Mesendoderm (in vitro differentiated cells): ENCODE data around the gene FEM1C.

Experiments
- DNase-seq: peaks from one replicate; pipeline ENCODE4 v3.0.0; 2013
- H2AK5ac ChIP-seq: 2 replicates; pipeline ENCODE4 v1.6.1; 2013; ENCODE audit warnings: low read length, inconsistent platforms
- H2BK120ac ChIP-seq: 2 replicates; pipeline ENCODE4 v1.6.1; 2013; ENCODE audit warnings: low read depth, mild to moderate bottlenecking, low read length, moderate library complexity, mixed read lengths
- H2BK15ac ChIP-seq: replicated peaks from 2 replicates; pipeline ENCODE4 v1.6.1; 2013; ENCODE audit warnings: low read depth, mild to moderate bottlenecking, moderate library complexity
- H2BK5ac ChIP-seq: 2 replicates; pipeline ENCODE4 v1.6.1; 2013; ENCODE audit warnings: low read length, inconsistent platforms
- H3K18ac ChIP-seq: 2 replicates; pipeline ENCODE4 v1.6.1; 2013; ENCODE audit warnings: mild to moderate bottlenecking, low read length, mixed read lengths
- H3K23ac ChIP-seq: one replicate; pipeline ENCODE4 v1.6.1; 2013; ENCODE audit warnings: low read length
- H3K27ac ChIP-seq: 2 replicates; pipeline ENCODE4 v1.5.1; 2013; ENCODE audit warnings: low read depth, mild to moderate bottlenecking, inconsistent platforms, low read length, moderate library complexity
- H3K27me3 ChIP-seq: 2 replicates; pipeline ENCODE4 v1.6.1; 2013; ENCODE audit warnings: low read length, control low read depth, mild to moderate bottlenecking, inconsistent platforms; ENCODE audit not compliant: insufficient read depth, poor library complexity
- H3K36me3 ChIP-seq: 2 replicates; pipeline ENCODE4 v1.6.1; 2013; ENCODE audit warnings: low read length, inconsistent platforms; ENCODE audit not compliant: control insufficient read depth, insufficient read depth
- H3K4ac ChIP-seq: one replicate; pipeline ENCODE4 v1.6.1; 2013; ENCODE audit warnings: low read depth, mild to moderate bottlenecking, low read length, moderate library complexity
- H3K4me1 ChIP-seq: 2 replicates; pipeline ENCODE4 v1.6.1; 2013; ENCODE audit warnings: low read depth, low read length, inconsistent platforms; ENCODE audit not compliant: control insufficient read depth
- H3K4me2 ChIP-seq: 2 replicates; pipeline ENCODE4 v1.6.1; 2013; ENCODE audit warnings: low read length
- H3K4me3 ChIP-seq: 2 replicates; pipeline ENCODE4 v1.5.1; 2013; ENCODE audit warnings: mild to moderate bottlenecking, low read length
- H3K56ac ChIP-seq: one replicate; pipeline ENCODE4 v1.6.1; 2013; ENCODE audit warnings: low read length
- H3K79me1 ChIP-seq: 2 replicates; pipeline ENCODE4 v1.6.1; 2013; ENCODE audit warnings: low read length, inconsistent platforms
- H3K79me2 ChIP-seq: 2 replicates; pipeline ENCODE4 v1.6.1; 2013; ENCODE audit warnings: mild to moderate bottlenecking, low read length; ENCODE audit not compliant: control insufficient read depth, insufficient read depth
- H3K9ac ChIP-seq: 2 replicates; pipeline ENCODE4 v1.6.1; 2013; ENCODE audit warnings: low read length, inconsistent platforms
- H4K5ac ChIP-seq: one replicate; pipeline ENCODE4 v1.6.1; 2013; ENCODE audit warnings: low read length
- H4K8ac ChIP-seq: one replicate; pipeline ENCODE4 v1.6.1; 2013; ENCODE audit warnings: low read depth, mild to moderate bottlenecking, control low read depth, low read length, moderate library complexity
- WGBS: extraction: QIAGEN DNeasy Blood & Tissue Kit; methylation state at CpG from one replicate; pipeline ENCODE4 v1.1.7; 2013; ENCODE audit warnings: low lambda C conversion rate, missing lambda C conversion rate; ENCODE audit not compliant: insufficient coverage; ENCODE audit errors: extremely low coverage; 5-methylcytosine and 5-hydroxymethylcytosine counted together

FEM1C gene

GRCh38 chr5:115577741-115578140 is 33.2 kb upstream of the FEM1C start:
- H2BK5ac ChIP-seq = no peak overlapping the region
- H2BK120ac ChIP-seq = no peak overlapping the region
- H2BK15ac ChIP-seq = no peak overlapping the region
- no peak overlapping the region for H3K4me2 ChIP-seq
- WGBS = no CpG with 5 or more reads among the region's 6 CpGs
- no peak overlapping the region for H3K23ac ChIP-seq
- no peaks in the 10 kb centered on the region for H3K79me1 ChIP-seq
- H3K36me3 ChIP-seq = no peaks in the 10 kb centered on the region
- H3K4me3 ChIP-seq = no peak overlapping the region
- no peak overlapping the region for H4K5ac ChIP-seq
- H3K27me3 ChIP-seq = no peaks in the 10 kb centered on the region
- H3K27ac ChIP-seq = no peak overlapping the region
- H3K56ac ChIP-seq = no peak overlapping the region
- no peak overlapping the region for H3K9ac ChIP-seq
- H3K4ac ChIP-seq = no peak overlapping the region
- no peak overlapping the region for H2AK5ac ChIP-seq
- no peak overlapping the region for H4K8ac ChIP-seq
- H3K79me2 ChIP-seq = no peaks in the 10 kb centered on the region
- DNase-seq = no peak
- H3K4me1 ChIP-seq = no peaks in the 10 kb centered on the region
- H3K18ac ChIP-seq = no peak overlapping the region

- WGBS = no CpG with 5 or more reads among the region's 2 CpGs
These were observed 32.8 kb upstream of the FEM1C start for GRCh38 chr5:115577329-115577728.

GRCh38 chr5:115575167-115576070 is 30.8 kb upstream of the FEM1C start:
- Histone ChIP-seq H4K5ac (no peak overlapping the region), H2BK15ac (no peak overlapping the region), H3K79me2 (no peaks in the 10 kb centered on the region), H3K56ac (no peak overlapping the region), H3K4me1 (no peaks in the 10 kb centered on the region), H3K4me2 (no peak overlapping the region), H3K4ac (no peak overlapping the region), H2AK5ac (no peak overlapping the region), H2BK5ac (no peak overlapping the region), H3K23ac (no peak overlapping the region), H3K4me3 (no peak overlapping the region), H3K27ac (no peak overlapping the region), H3K27me3 (no peaks in the 10 kb centered on the region), H4K8ac (no peak overlapping the region), H2BK120ac (no peak overlapping the region), H3K18ac (no peak overlapping the region), H3K36me3 (no peaks in the 10 kb centered on the region), H3K79me1 (no peaks in the 10 kb centered on the region), H3K9ac (no peak overlapping the region)
- no CpG with 5 or more reads among the region's 5 CpGs for WGBS
- no peak for DNase-seq

More at GRCh38 chr5:115577329-115577728, 32.8 kb upstream of the FEM1C start:
- Histone ChIP-seq H3K56ac (no peak overlapping the region), H3K23ac (no peak overlapping the region), H3K18ac (no peak overlapping the region), H2BK120ac (no peak overlapping the region), H3K4me2 (no peak overlapping the region), H3K4ac (no peak overlapping the region), H2BK5ac (no peak overlapping the region), H2AK5ac (no peak overlapping the region), H3K4me3 (no peak overlapping the region), H4K5ac (no peak overlapping the region), H3K79me2 (no peaks in the 10 kb centered on the region), H3K79me1 (no peaks in the 10 kb centered on the region), H4K8ac (no peak overlapping the region), H3K27me3 (no peaks in the 10 kb centered on the region), H2BK15ac (no peak overlapping the region), H3K36me3 (no peaks in the 10 kb centered on the region), H3K9ac (no peak overlapping the region), H3K27ac (no peak overlapping the region), H3K4me1 (no peaks in the 10 kb centered on the region)
- no peak for DNase-seq

GRCh38 chr5:115573133-115573532 is 28.6 kb upstream of the FEM1C start:
- no peak overlapping the region for H4K5ac ChIP-seq
- H3K4me3 ChIP-seq = no peak overlapping the region
- H4K8ac ChIP-seq = no peak overlapping the region
- no peak overlapping the region for H3K4me2 ChIP-seq
- no peaks in the 10 kb centered on the region for H3K79me2 ChIP-seq
- H3K4me1 ChIP-seq = no peaks in the 10 kb centered on the region
- no peak for DNase-seq
- H3K27me3 ChIP-seq = no peaks in the 10 kb centered on the region
- H3K56ac ChIP-seq = no peak overlapping the region
- no peak overlapping the region for H3K27ac ChIP-seq
- no peak overlapping the region for H2BK15ac ChIP-seq
- no peak overlapping the region for H2BK5ac ChIP-seq
- no peak overlapping the region for H2AK5ac ChIP-seq
- H3K18ac ChIP-seq = no peak overlapping the region
- H3K23ac ChIP-seq = no peak overlapping the region
- H3K9ac ChIP-seq = no peak overlapping the region
- H2BK120ac ChIP-seq = no peak overlapping the region
- no peaks in the 10 kb centered on the region for H3K36me3 ChIP-seq
- no CpG with 5 or more reads among the region's 2 CpGs for WGBS
- H3K4ac ChIP-seq = no peak overlapping the region
- H3K79me1 ChIP-seq = no peaks in the 10 kb centered on the region

- Histone ChIP-seq H3K9ac (no peak overlapping the region), H3K18ac (no peak overlapping the region), H3K4ac (no peak overlapping the region), H3K79me2 (no peaks in the 10 kb centered on the region), H3K36me3 (no peaks in the 10 kb centered on the region), H3K56ac (no peak overlapping the region), H3K4me1 (no peaks in the 10 kb centered on the region), H3K4me3 (no peak overlapping the region), H2AK5ac (no peak overlapping the region), H2BK5ac (no peak overlapping the region), H2BK120ac (no peak overlapping the region), H3K27me3 (no peaks in the 10 kb centered on the region), H3K23ac (no peak overlapping the region), H3K79me1 (no peaks in the 10 kb centered on the region), H4K5ac (no peak overlapping the region), H2BK15ac (no peak overlapping the region), H3K4me2 (no peak overlapping the region), H3K27ac (no peak overlapping the region), H4K8ac (no peak overlapping the region)
- no CpG with 5 or more reads among the region's 5 CpGs for WGBS
- DNase-seq = no peak
These were observed 26.9 kb upstream of the FEM1C start for GRCh38 chr5:115571441-115571878.
